Duodenal mucosa (tissue), 2 donors: ENCODE results near the gene DCBLD2.

Experiments
- H3K27ac ChIP-seq: one replicate; pipeline ENCODE4 v1.7.0; 2013; ENCODE audit warnings: low read depth, low read length
- H3K27me3 ChIP-seq, 2 donors: one replicate each; pipeline ENCODE4 v1.7.0; 2013; ENCODE audit warnings: low read length in 2 of 2, control low read depth in 1 of 2; ENCODE audit not compliant: insufficient read depth in 2 of 2, control insufficient read depth in 1 of 2
- H3K36me3 ChIP-seq, 2 donors: one replicate each; pipeline ENCODE4 v1.7.0; 2013; ENCODE audit warnings: low read length in 2 of 2, control low read depth in 1 of 2; ENCODE audit not compliant: insufficient read depth in 2 of 2, control insufficient read depth in 1 of 2
- H3K4me1 ChIP-seq, 2 donors: one replicate each; pipeline ENCODE4 v1.7.0; 2013; ENCODE audit warnings: low read length in 2 of 2, control low read depth in 1 of 2; ENCODE audit not compliant: insufficient read depth in 2 of 2, control insufficient read depth in 1 of 2
- H3K4me3 ChIP-seq, 2 donors: one replicate each; pipeline ENCODE4 v1.7.0; 2013; ENCODE audit warnings: low read length in 2 of 2, low read depth in 1 of 2
- H3K9ac ChIP-seq, 2 donors: one replicate each; pipeline ENCODE4 v1.7.0; 2013; ENCODE audit warnings: low read length in 2 of 2, low read depth in 1 of 2
- H3K9me3 ChIP-seq, 2 donors: one replicate each; pipeline ENCODE4 v1.7.0; 2013; ENCODE audit warnings: low read length in 2 of 2, control low read depth in 1 of 2; ENCODE audit not compliant: control insufficient read depth in 1 of 2

DCBLD2 gene

GRCh38 chr3:98799479-98799878 is 102.0 kb downstream of the DCBLD2 start:
- H3K9ac ChIP-seq = no peak overlapping the region
- no peak overlapping the region for H3K4me3 ChIP-seq
- H3K4me1 ChIP-seq = no peaks in the 10 kb centered on the region
- H3K27ac ChIP-seq = no peak overlapping the region
- H3K36me3 ChIP-seq = peaks cover 0 to 4% of the 10 kb centered on the region in 2 donors
- H3K9me3 ChIP-seq = no peaks in the 10 kb centered on the region
- H3K27me3 ChIP-seq = no peaks in the 10 kb centered on the region

- H3K27me3 ChIP-seq = no peaks in the 10 kb centered on the region
- peaks cover 0 to 4% of the 10 kb centered on the region in 2 donors for H3K36me3 ChIP-seq
- no peak overlapping the region for H3K9ac ChIP-seq
- H3K4me3 ChIP-seq = no peak overlapping the region
- no peaks in the 10 kb centered on the region for H3K4me1 ChIP-seq
- H3K9me3 ChIP-seq = no peaks in the 10 kb centered on the region
- no peak overlapping the region for H3K27ac ChIP-seq
These were observed 102.7 kb downstream of the DCBLD2 start for GRCh38 chr3:98798820-98799219.

DNA sequence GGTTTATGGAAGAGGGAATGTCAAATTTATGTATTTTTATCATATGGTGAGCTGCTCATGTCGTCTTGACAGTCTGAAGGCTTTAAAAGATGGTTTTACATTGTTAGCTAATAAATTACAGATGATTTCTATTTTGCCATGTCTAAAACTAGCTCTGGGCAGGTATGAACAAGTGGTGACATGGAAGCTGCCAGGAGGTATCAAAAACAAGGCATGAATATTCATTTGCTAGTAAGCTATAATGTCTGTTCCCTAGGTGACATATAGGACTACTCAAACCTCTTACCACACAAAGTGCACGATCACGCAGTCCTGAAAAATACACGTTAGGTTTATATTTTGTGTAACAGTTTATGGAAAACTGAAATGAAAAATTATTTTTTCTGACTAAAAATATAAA is 103.6 kb downstream of the DCBLD2 start:
- H3K4me3 ChIP-seq = no peak overlapping the region
- H3K9me3 ChIP-seq = no peaks in the 10 kb centered on the region
- H3K27ac ChIP-seq = no peak overlapping the region
- peaks cover 0 to 4% of the 10 kb centered on the region in 2 donors for H3K36me3 ChIP-seq
- no peak overlapping the region for H3K9ac ChIP-seq
- no peaks in the 10 kb centered on the region for H3K27me3 ChIP-seq
- no peaks in the 10 kb centered on the region for H3K4me1 ChIP-seq

DNA sequence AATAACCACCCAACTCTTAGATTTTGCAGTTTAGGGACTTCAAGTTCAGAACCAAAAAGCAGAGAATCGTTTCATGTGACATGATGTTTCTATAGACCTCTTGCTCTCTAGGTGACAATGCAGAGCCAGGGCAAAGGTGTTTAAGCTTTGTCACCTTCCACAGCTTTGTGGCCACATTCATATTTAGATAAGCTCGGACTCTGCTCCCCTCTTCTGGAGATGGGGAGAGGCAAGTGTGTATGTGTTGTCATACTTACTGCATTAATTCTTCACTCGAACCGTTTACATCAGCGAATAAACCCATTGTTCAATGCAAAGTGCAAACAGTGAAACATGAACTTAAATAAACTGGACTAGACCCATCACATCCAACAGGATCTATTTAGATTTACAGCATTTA is 105.2 kb downstream of the DCBLD2 start:
- Histone ChIP-seq H3K36me3 (peaks cover 0 to 4% of the 10 kb centered on the region in 2 donors), H3K9ac (no peak overlapping the region), H3K27me3 (no peaks in the 10 kb centered on the region), H3K9me3 (no peaks in the 10 kb centered on the region), H3K4me1 (no peaks in the 10 kb centered on the region), H3K4me3 (no peak overlapping the region), H3K27ac (no peak overlapping the region)

- no peak overlapping the region for H3K9ac ChIP-seq
- no peak overlapping the region for H3K4me3 ChIP-seq
- no peaks in the 10 kb centered on the region for H3K9me3 ChIP-seq
- no peaks in the 10 kb centered on the region for H3K4me1 ChIP-seq
- H3K36me3 ChIP-seq = no peaks in the 10 kb centered on the region
- no peak overlapping the region for H3K27ac ChIP-seq
- no peaks in the 10 kb centered on the region for H3K27me3 ChIP-seq
These were observed 107.5 kb downstream of the DCBLD2 start for GRCh38 chr3:98793971-98794370.

- H3K9me3 ChIP-seq = no peaks in the 10 kb centered on the region
- H3K4me3 ChIP-seq = no peak overlapping the region
- H3K27ac ChIP-seq = no peak overlapping the region
- H3K4me1 ChIP-seq = no peaks in the 10 kb centered on the region
- H3K36me3 ChIP-seq = no peaks in the 10 kb centered on the region
- H3K27me3 ChIP-seq = no peaks in the 10 kb centered on the region
- H3K9ac ChIP-seq = no peak overlapping the region
These were observed 109.9 kb downstream of the DCBLD2 start for GRCh38 chr3:98791341-98792325.

DNA sequence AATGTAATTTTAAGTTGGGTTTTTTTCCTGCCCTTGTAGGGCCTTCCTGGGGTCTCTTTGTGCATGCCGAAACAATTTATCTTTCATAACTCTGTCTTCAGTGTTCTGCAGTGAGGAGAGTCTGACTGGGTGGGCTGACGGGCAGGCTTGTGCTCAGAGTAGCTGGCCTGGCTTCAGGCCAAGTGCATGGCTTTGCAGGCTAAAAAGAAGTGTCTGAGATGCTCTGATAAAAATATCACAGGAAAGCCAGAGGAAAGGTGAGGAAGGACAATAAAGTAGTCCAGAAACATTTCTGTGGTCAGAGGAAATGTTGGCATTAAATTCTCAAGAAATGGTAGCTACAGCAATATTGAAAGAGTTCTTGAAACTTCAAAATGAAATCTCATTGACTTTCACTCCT is 112.8 kb downstream of the DCBLD2 start:
- H3K4me1 ChIP-seq = no peaks in the 10 kb centered on the region
- no peak overlapping the region for H3K27ac ChIP-seq
- no peaks in the 10 kb centered on the region for H3K9me3 ChIP-seq
- no peak overlapping the region for H3K4me3 ChIP-seq
- H3K9ac ChIP-seq = no peak overlapping the region
- H3K27me3 ChIP-seq = no peaks in the 10 kb centered on the region
- no peaks in the 10 kb centered on the region for H3K36me3 ChIP-seq

- no peak overlapping the region for H3K27ac ChIP-seq
- H3K27me3 ChIP-seq = no peaks in the 10 kb centered on the region
- no peak overlapping the region for H3K4me3 ChIP-seq
These were observed 114.3 kb downstream of the DCBLD2 start for GRCh38 chr3:98787181-98787580.

DNA sequence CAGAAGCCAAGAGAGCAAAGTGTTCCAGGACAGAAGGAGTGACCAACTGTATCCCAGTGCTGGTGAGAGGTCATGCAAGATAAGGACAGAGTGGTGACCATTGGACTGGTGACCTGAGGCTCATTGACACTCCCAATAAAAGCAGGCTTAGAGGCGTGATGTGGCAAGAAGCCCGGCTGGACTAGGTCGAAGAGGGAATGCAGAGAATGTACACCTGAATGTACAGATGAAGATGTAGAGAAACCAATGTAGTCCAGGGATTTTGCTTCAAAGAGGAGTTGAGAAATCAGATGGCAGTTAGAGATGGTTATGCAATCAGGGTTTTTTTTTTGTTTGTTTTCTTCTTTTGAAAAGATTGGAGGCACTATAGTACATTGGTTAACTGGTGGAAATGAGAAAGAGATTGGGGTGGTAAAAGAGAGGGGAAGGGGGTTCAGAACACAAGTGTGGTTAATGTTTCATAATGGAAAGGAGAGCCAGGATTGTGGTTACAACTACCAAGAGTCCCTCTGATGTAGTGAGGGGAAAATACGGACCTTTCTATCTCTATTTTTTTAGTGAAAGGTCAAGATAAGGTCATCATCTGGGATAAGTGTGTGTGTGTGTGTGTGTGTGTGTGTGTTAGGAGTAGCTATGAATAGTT is 115.0 kb downstream of the DCBLD2 start:
- no peaks in the 10 kb centered on the region for H3K4me1 ChIP-seq
- no peak overlapping the region for H3K27ac ChIP-seq
- H3K9me3 ChIP-seq = no peaks in the 10 kb centered on the region
- no peaks in the 10 kb centered on the region for H3K36me3 ChIP-seq
- peaks cover 0 to 3% of the 10 kb centered on the region in 2 donors for H3K27me3 ChIP-seq
- H3K4me3 ChIP-seq = no peak overlapping the region
- no peak overlapping the region for H3K9ac ChIP-seq

More at GRCh38 chr3:98787181-98787580, 114.3 kb downstream of the DCBLD2 start:
- Histone ChIP-seq H3K9me3 (no peaks in the 10 kb centered on the region), H3K36me3 (no peaks in the 10 kb centered on the region), H3K4me1 (no peaks in the 10 kb centered on the region), H3K9ac (no peak overlapping the region)
